HepG2 (cell line): ENCODE measurements around the gene MAP2K2. TPM values are rescaled to one million over a fixed set of nuclear protein-coding genes. Genes with fewer than 3 reads are reported as not detected.
"Not testable (repeated sequence)": the region's sequence is repeated elsewhere in the genome, so short reads cannot be mapped to it uniquely, and the experiment has no call there.

ENCODE experiments used
- ATAC-seq: fragments of 200-7000 bp; cut with Tn5 transposase; 3 replicates; pipeline ENCODE4 v1.9.1; 2020; ENCODE audit warnings: mild to moderate bottlenecking, moderate library complexity
- BruUV-seq: library from RNA; stranded (reverse); fragments of 400-500 nt; replicated peaks from 2 replicates; lab custom pipeline; 2021; lab: Mats Ljungman, UMichigan
- CTCF ChIA-PET: fragments of 300-600 bp; formaldehyde crosslinking; extraction: SDS; loops from one replicate; lab custom pipeline; 2021; ENCODE audit warnings: low total read pairs, inconsistent platforms, low intra/inter-chr PET ratio; lab: Yijun Ruan, JAX
- POLR2A ChIA-PET: fragments of 350-600 bp; sonication (Branson Sonifier 250); formaldehyde crosslinking; loops from one replicate; lab custom pipeline; 2020; ENCODE audit warnings: antibody characterized with exemption, inconsistent platforms; lab: Yijun Ruan, JAX
- DNase-seq: peaks from one replicate; pipeline ENCODE4 v3.0.0-alpha.2; 2015; ENCODE audit warnings: low spot score
- FAIRE-seq: peaks from 3 replicates; lab custom pipeline; 2011; peaks lifted over from hg19 to GRCh38; lab: Jason Lieb, UNC
- H2AFZ ChIP-seq: one replicate; pipeline ENCODE4 v1.6.1; 2011; ENCODE audit warnings: low read length, inconsistent platforms
- H3K27ac ChIP-seq: fragments of 300-600 bp; 3 replicates; pipeline ENCODE4 v1.8.0; 2011; ENCODE audit warnings: mixed run types, mild to moderate bottlenecking, mixed read lengths, low read length, inconsistent platforms; ENCODE audit not compliant: insufficient read depth; ENCODE audit errors: extremely low read length
- H3K27me3 ChIP-seq, 2 experiments: fragments of 200-600 bp in 1 of 2; 2 replicates in 1 of 2; 3 replicates in 1 of 2; pipeline versions ENCODE4 v1.6.0 to v1.8.0; 2011; ENCODE audit warnings: low read length in 2 of 2, mild to moderate bottlenecking in 2 of 2, moderate library complexity in 2 of 2, inconsistent platforms in 1 of 2; ENCODE audit not compliant: insufficient read depth in 2 of 2, control insufficient read depth in 1 of 2
- H3K36me3 ChIP-seq, 2 experiments: fragments of 200-600 bp in 1 of 2; replicated peaks in 1 of 2; 2 replicates in 1 of 2; 3 replicates in 1 of 2; pipeline versions ENCODE4 v1.5.1 to v1.8.0; 2011; ENCODE audit warnings: low read length in 2 of 2, inconsistent platforms in 1 of 2; ENCODE audit not compliant: insufficient read depth in 2 of 2, control insufficient read depth in 1 of 2
- H3K4me1 ChIP-seq: 2 replicates; pipeline ENCODE4 v1.5.1; 2012; ENCODE audit warnings: low read length, inconsistent platforms; ENCODE audit not compliant: insufficient read depth
- H3K4me2 ChIP-seq: 2 replicates; pipeline ENCODE4 v1.6.0; 2011; ENCODE audit warnings: low read depth, low read length, inconsistent platforms
- H3K4me3 ChIP-seq, 3 experiments: fragments of 200-600 bp in 1 of 3; sonication (generic), shearing (Covaris generic) in 1 of 3; replicated peaks in 1 of 3; 2 replicates each; pipeline ENCODE4 v1.5.1; 2011 to 2016; ENCODE audit warnings: low read length in 3 of 3, inconsistent platforms in 2 of 3, low read depth in 2 of 3, mild to moderate bottlenecking in 2 of 3, control low read depth in 1 of 3, mixed read lengths in 1 of 3; ENCODE audit not compliant: insufficient read depth in 1 of 3
- H3K79me2 ChIP-seq: one replicate; pipeline ENCODE4 v1.6.1; 2011; ENCODE audit warnings: low read length, inconsistent platforms; ENCODE audit not compliant: insufficient read depth
- H3K9ac ChIP-seq: 2 replicates; pipeline ENCODE4 v1.6.0; 2011; ENCODE audit warnings: mild to moderate bottlenecking, low read depth, low read length, inconsistent platforms; ENCODE audit not compliant: insufficient read depth
- H3K9me3 ChIP-seq: 2 replicates; pipeline ENCODE4 v1.5.1; 2012; ENCODE audit warnings: mild to moderate bottlenecking, low read length
- H4K20me1 ChIP-seq: 2 replicates; pipeline ENCODE4 v1.6.0; 2011; ENCODE audit warnings: inconsistent platforms, mild to moderate bottlenecking, low read length, moderate library complexity; ENCODE audit not compliant: insufficient read depth
- CCDC6 ChIP-seq: sonication (generic); formaldehyde crosslinking; IDR thresholded peaks from 2 replicates; pipeline ENCODE4 v1.8.1; 2022; ENCODE audit warnings: mild to moderate bottlenecking, missing genetic modification reagents, moderate library complexity
- KDM1A ChIP-seq: IDR thresholded peaks from 2 replicates; pipeline ENCODE4 v1.6.1; 2016; ENCODE audit warnings: missing compliant biosample characterization
- NR2F1 ChIP-seq, 2 experiments: fragments of 450-650 bp in 1 of 2; formaldehyde crosslinking in 1 of 2; IDR thresholded peaks; 2 replicates each; pipeline versions ENCODE4 v1.5.0 to v1.6.1; 2016 to 2020; ENCODE audit warnings: mild to moderate bottlenecking in 1 of 2, missing compliant biosample characterization in 1 of 2, missing genetic modification reagents in 1 of 2, moderate library complexity in 1 of 2
- RAD21 ChIP-seq: fragments of 450-650 bp; formaldehyde crosslinking; IDR thresholded peaks from 2 replicates; pipeline ENCODE4 v1.5.0; 2020; ENCODE audit warnings: mild to moderate bottlenecking
- SP4 ChIP-seq: sonication (generic); formaldehyde crosslinking; IDR thresholded peaks from 2 replicates; pipeline ENCODE4 v1.8.1; 2023; ENCODE audit warnings: mild to moderate bottlenecking, missing genetic modification reagents
- ZMYM3 ChIP-seq: sonication (generic); formaldehyde crosslinking; IDR thresholded peaks from 2 replicates; pipeline ENCODE4 v1.5.1; 2020; ENCODE audit warnings: mild to moderate bottlenecking, missing genetic modification reagents
- ZNF121 ChIP-seq: sonication (generic); formaldehyde crosslinking; IDR thresholded peaks from 2 replicates; pipeline ENCODE4 v1.5.0; 2020; ENCODE audit warnings: mild to moderate bottlenecking, missing genetic modification reagents
- ZNF263 ChIP-seq: sonication (generic); formaldehyde crosslinking; IDR thresholded peaks from 2 replicates; pipeline ENCODE4 v1.4.0; 2020; ENCODE audit warnings: missing genetic modification reagents
- ZNF441 ChIP-seq: sonication (generic); formaldehyde crosslinking; IDR thresholded peaks from 2 replicates; pipeline ENCODE4 v1.7.0; 2021; ENCODE audit warnings: missing genetic modification reagents, borderline replicate concordance
- WGBS: methylation state at CpG from one replicate; pipeline ENCODE4 v1.1.6; 2017; ENCODE audit warnings: low lambda C conversion rate; 5-methylcytosine and 5-hydroxymethylcytosine counted together
- in situ Hi-C: cut with HindIII; loops from 2 replicates; pipeline ENCODE4 v1.10.0; 2017; ENCODE audit warnings: low pct_unique_long_range_greater_than_20kb; ENCODE audit not compliant: extremely low pct_ligation_motif_present
- intact Hi-C: fragments of 100-400 bp; cut with micrococcal nuclease; formaldehyde crosslinking; loops from one replicate; pipeline ENCODE4 v1.10.0; 2022; ENCODE audit not compliant: unreplicated experiment
- polyA plus RNA-seq, 8 experiments: library from polyadenylated mRNA; depleted of rRNA in 3 of 8; stranded (reverse) in 7 of 8; unstranded in 1 of 8; fragments of >200 nt; fragmentation: Illumina TruSeq in 4 of 8; extraction: Trizol in 4 of 8; gene quantifications; 2 replicates each; pipeline versions ENCODE4 v1.2.1 to v1.2.3, GENCODE V29; 2011 to 2016; ENCODE audit warnings: low read depth in 4 of 8, missing spikeins in 1 of 8, mixed read lengths in 1 of 8; ENCODE audit not compliant: insufficient read depth in 1 of 8
- total RNA-seq, 5 experiments: library from RNA; depleted of rRNA; stranded (reverse); fragments of >200 nt; fragmentation: Illumina TruSeq; extraction: Trizol; gene quantifications; 2 replicates each; pipeline ENCODE4 v1.2.3, GENCODE V29; 2016; ENCODE audit warnings: low read depth in 1 of 5
- TF ChIP-seq, protein P1 (sequence below): sonication (generic); formaldehyde crosslinking; IDR thresholded peaks from 2 replicates; pipeline ENCODE4 v1.5.0; 2020; ENCODE audit warnings: mild to moderate bottlenecking, missing genetic modification reagents
- TF ChIP-seq, protein P2 (sequence below): sonication (generic); formaldehyde crosslinking; IDR thresholded peaks from 2 replicates; pipeline ENCODE4 v1.4.0; 2020; ENCODE audit warnings: missing genetic modification reagents

Gene MAP2K2
- total and polyA plus RNA-seq, 2 of the 13 experiments (the other 11 are each of a cell fraction or from before 2014, with no cell fraction given): 70.3 to 80.9 TPM

GRCh38 chr19:4142916-4143315 is 19.0 kb upstream of the MAP2K2 start:
- BruUV-seq, H3K79me2 ChIP-seq, H2AFZ ChIP-seq, CTCF ChIA-PET, in situ Hi-C loops, FAIRE-seq, H3K4me3 ChIP-seq, H3K27ac ChIP-seq, DNase-seq, H3K9me3 ChIP-seq, H4K20me1 ChIP-seq, H3K27me3 ChIP-seq, H3K4me2 ChIP-seq: not testable (repeated sequence)
- intact Hi-C loops: loop anchor here (5.0 to 10.0 kb wide), 2 partner anchors 44 to 88 kb away; no protein-coding TSS in a partner anchor
- WGBS: 91% methylated on average over 1 of the region's 1 CpG
- peaks cover 71% of the 10 kb centered on the region for H3K4me1 ChIP-seq
- TF ChIP-seq, protein P1, sequence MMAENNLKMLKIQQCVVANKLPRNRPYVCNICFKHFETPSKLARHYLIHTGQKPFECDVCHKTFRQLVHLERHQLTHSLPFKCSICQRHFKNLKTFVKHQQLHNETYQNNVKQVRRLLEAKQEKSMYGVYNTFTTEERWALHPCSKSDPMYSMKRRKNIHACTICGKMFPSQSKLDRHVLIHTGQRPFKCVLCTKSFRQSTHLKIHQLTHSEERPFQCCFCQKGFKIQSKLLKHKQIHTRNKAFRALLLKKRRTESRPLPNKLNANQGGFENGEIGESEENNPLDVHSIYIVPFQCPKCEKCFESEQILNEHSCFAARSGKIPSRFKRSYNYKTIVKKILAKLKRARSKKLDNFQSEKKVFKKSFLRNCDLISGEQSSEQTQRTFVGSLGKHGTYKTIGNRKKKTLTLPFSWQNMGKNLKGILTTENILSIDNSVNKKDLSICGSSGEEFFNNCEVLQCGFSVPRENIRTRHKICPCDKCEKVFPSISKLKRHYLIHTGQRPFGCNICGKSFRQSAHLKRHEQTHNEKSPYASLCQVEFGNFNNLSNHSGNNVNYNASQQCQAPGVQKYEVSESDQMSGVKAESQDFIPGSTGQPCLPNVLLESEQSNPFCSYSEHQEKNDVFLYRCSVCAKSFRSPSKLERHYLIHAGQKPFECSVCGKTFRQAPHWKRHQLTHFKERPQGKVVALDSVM: peak; percentile 71
- 0 out of 2 replicates have a peak, but pooled peaks have one; percentile 20 for TF ChIP-seq ZMYM3
- peak; percentile 26; the same call in 1 of the 2 replicates for TF ChIP-seq KDM1A (CRISPR knock-in tag)
- peak; percentile 95 for TF ChIP-seq ZNF121 (CRISPR knock-in tag)
- TF ChIP-seq, all 625 proteins: peak for 4; not testable (repeated sequence) for 621
- not testable (repeated sequence) for H3K9ac ChIP-seq, H3K36me3 ChIP-seq, ATAC-seq
- POLR2A ChIA-PET: interaction anchor here (1.5 kb wide), 1 partner anchor 17 kb away, joined by 4 read pairs; no protein-coding TSS in a partner anchor

DNA sequence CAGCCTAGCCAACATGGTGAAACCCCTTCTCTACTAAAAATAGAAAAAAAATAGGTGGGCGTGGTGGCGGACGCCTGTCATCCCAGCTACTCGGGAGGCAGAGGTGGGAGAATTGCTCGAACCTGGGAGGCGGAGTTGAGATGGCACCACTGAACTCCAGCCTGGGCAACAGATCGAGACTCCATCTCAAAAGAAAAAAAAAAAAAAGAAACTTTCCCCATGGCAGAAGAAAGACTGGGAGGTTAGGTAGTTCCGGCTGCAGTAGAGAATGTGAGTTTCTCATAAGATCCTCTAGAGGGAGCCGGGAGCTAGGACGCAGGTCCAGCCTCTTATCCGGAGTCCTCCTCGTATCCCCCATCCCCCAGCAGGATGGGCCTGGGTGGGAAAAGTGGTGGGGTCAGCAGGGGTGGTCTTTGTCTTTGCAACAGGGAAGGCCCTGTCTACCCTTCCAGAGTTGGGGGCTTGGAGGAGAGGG is 16.4 kb upstream of the MAP2K2 start:
- Histone ChIP-seq H3K27me3 (no peaks in the 10 kb centered on the region; a peak in 1 of 5 replicates), H3K4me2 (peak overlapping the region; percentile 36; the same call in 1 of the 2 replicates), H3K79me2 (no peaks in the 10 kb centered on the region), H3K4me3 (peak overlapping the region in 1 of 3 experiments; percentile 43; a peak in 1 of 6 replicates), H2AFZ (no peak overlapping the region), H3K27ac (no peak overlapping the region), H3K9me3 (no peaks in the 10 kb centered on the region), H3K9ac (no peak overlapping the region), H4K20me1 (no peaks in the 10 kb centered on the region), H3K36me3 (no peaks in the 10 kb centered on the region), H3K4me1 (peaks cover 65% of the 10 kb centered on the region)
- ChIA-PET POLR2A (interaction anchor here (1.1 to 2.1 kb wide), 6 partner anchors 9 to 155 kb away, joined by 3 to 13 read pairs (median 4); partner anchors contain the start of genes CREB3L3, EEF2 and ZBTB7A), CTCF (interaction anchor here (0.6 to 2.0 kb wide), 6 partner anchors 28 to 154 kb away, joined by 3 to 15 read pairs (median 5); no protein-coding TSS in a partner anchor)
- no TSS peak for BruUV-seq
- ATAC-seq (peak; percentile 79), DNase-seq (peak; percentile 70), FAIRE-seq (peak; percentile 26)
- in situ Hi-C loops: no loop called here
- intact Hi-C loops: loop anchor here (5.0 to 10.0 kb wide), 2 partner anchors 47 to 85 kb away; no protein-coding TSS in a partner anchor
- WGBS: 21% methylated on average over 12 of the region's 12 CpGs
- TF ChIP-seq CCDC6 (0 out of 2 replicates have a peak, but pooled peaks have one; percentile 38), ZNF263 (CRISPR knock-in tag) (peak; percentile 91), ZNF441 (CRISPR knock-in tag) (peak; percentile 34; the same call in 1 of the 2 replicates), RAD21 (CRISPR knock-in tag) (0 out of 2 replicates have a peak, but pooled peaks have one; percentile 35), SP4 (CRISPR knock-in tag) (no peak), NR2F1 (CRISPR knock-in tag; IDR thresholded peaks at IDR 0.05) (no peak)
- TF ChIP-seq, protein P2, sequence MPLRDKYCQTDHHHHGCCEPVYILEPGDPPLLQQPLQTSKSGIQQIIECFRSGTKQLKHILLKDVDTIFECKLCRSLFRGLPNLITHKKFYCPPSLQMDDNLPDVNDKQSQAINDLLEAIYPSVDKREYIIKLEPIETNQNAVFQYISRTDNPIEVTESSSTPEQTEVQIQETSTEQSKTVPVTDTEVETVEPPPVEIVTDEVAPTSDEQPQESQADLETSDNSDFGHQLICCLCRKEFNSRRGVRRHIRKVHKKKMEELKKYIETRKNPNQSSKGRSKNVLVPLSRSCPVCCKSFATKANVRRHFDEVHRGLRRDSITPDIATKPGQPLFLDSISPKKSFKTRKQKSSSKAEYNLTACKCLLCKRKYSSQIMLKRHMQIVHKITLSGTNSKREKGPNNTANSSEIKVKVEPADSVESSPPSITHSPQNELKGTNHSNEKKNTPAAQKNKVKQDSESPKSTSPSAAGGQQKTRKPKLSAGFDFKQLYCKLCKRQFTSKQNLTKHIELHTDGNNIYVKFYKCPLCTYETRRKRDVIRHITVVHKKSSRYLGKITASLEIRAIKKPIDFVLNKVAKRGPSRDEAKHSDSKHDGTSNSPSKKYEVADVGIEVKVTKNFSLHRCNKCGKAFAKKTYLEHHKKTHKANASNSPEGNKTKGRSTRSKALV: 0 out of 2 replicates have a peak, but pooled peaks have one; percentile 18
